SU-DHL-6 (cell line): ENCODE data around the gene CNTFR.

Source experiments
- H2AFZ ChIP-seq: fragments of 200-600 bp; sonication (generic); 2 replicates; pipeline ENCODE4 v1.6.1; 2014; ENCODE audit warnings: low read depth, mild to moderate bottlenecking, moderate library complexity, mixed read lengths, antibody characterized with exemption, low read length; ENCODE audit not compliant: severe bottlenecking
- H3F3A ChIP-seq: fragments of 200-600 bp; shearing (Covaris generic); 2 replicates; pipeline ENCODE4 v1.6.0; 2016; ENCODE audit warnings: antibody characterized with exemption, mild to moderate bottlenecking; ENCODE audit not compliant: insufficient read depth
- H3K27ac ChIP-seq: fragments of 200-600 bp; sonication (generic); 2 replicates; pipeline ENCODE4 v1.5.1; 2016; ENCODE audit warnings: low read depth, mild to moderate bottlenecking, low read length, moderate library complexity, mixed read lengths
- H3K27me3 ChIP-seq: fragments of 200-600 bp; sonication (generic), shearing (Covaris generic); 2 replicates; pipeline ENCODE4 v1.6.0; 2014; ENCODE audit warnings: mild to moderate bottlenecking, low read length
- H3K36me3 ChIP-seq: fragments of 200-600 bp; sonication (generic); 2 replicates; pipeline ENCODE4 v1.6.1; 2014; ENCODE audit warnings: mild to moderate bottlenecking, low read length, mixed read lengths
- H3K4me2 ChIP-seq: fragments of 300-600, 200-600 bp; shearing (Covaris generic), sonication (generic); 2 replicates; pipeline ENCODE4 v1.6.0; 2014; ENCODE audit warnings: low read length, low read depth, mild to moderate bottlenecking; ENCODE audit not compliant: poor library complexity, severe bottlenecking
- H3K4me3 ChIP-seq: fragments of 200-600 bp; sonication (generic); 2 replicates; pipeline ENCODE4 v1.5.1; 2014; ENCODE audit warnings: antibody characterized with exemption, low read length, mild to moderate bottlenecking, mixed read lengths; ENCODE audit not compliant: insufficient read depth, poor library complexity, severe bottlenecking
- H3K79me2 ChIP-seq: fragments of 200-600 bp; sonication (generic); 2 replicates; pipeline ENCODE4 v1.6.1; 2014; ENCODE audit warnings: mild to moderate bottlenecking, low read length, moderate library complexity; ENCODE audit not compliant: insufficient read depth
- H3K9ac ChIP-seq: fragments of 200-600 bp; sonication (generic); 2 replicates; pipeline ENCODE4 v1.7.0; 2014; ENCODE audit warnings: mild to moderate bottlenecking, low read length
- H3K9me2 ChIP-seq: fragments of 200-600 bp; sonication (generic); replicated peaks from 2 replicates; pipeline ENCODE4 v1.6.1; 2014; ENCODE audit warnings: low read length; ENCODE audit not compliant: insufficient read depth
- H3K9me3 ChIP-seq: fragments of 200-600 bp; sonication (generic); 2 replicates; pipeline ENCODE4 v1.6.1; 2014; ENCODE audit warnings: low read length, mixed read lengths; ENCODE audit not compliant: insufficient read depth
- H4K20me1 ChIP-seq: fragments of 200-600 bp; sonication (generic); 2 replicates; pipeline ENCODE4 v1.6.1; 2014; ENCODE audit warnings: low read depth, mild to moderate bottlenecking, antibody characterized with exemption, low read length, moderate library complexity, mixed read lengths
- CTCF ChIP-seq: fragments of 200-600 bp; sonication (generic); IDR thresholded peaks from one replicate; pipeline ENCODE4 v1.5.1; 2017; ENCODE audit warnings: antibody characterized with exemption, mild to moderate bottlenecking, low read length, moderate library complexity; ENCODE audit not compliant: insufficient read depth, poor library complexity, severe bottlenecking
- EZH2phosphoT487 ChIP-seq: fragments of 200-600 bp; sonication (generic), shearing (Covaris generic); conservative IDR thresholded peaks from 2 replicates; pipeline ENCODE4 v1.6.1; 2018; ENCODE audit warnings: mild to moderate bottlenecking, antibody characterized with exemption, low read length, moderate library complexity, mixed read lengths

CNTFR gene

GRCh38 chr9:34502471-34502870 is 87.1 kb downstream of the CNTFR start:
- Histone ChIP-seq H3K9ac (no peak overlapping the region), H3F3A (no peaks in the 10 kb centered on the region), H3K9me3 (no peaks in the 10 kb centered on the region), H3K79me2 (no peaks in the 10 kb centered on the region), H3K4me2 (no peak overlapping the region), H4K20me1 (no peaks in the 10 kb centered on the region), H3K4me3 (no peak overlapping the region), H3K9me2 (no peaks in the 10 kb centered on the region), H3K27ac (no peak overlapping the region), H3K27me3 (no peaks in the 10 kb centered on the region), H2AFZ (no peak overlapping the region), H3K36me3 (no peaks in the 10 kb centered on the region)
- TF ChIP-seq CTCF (no peak), EZH2phosphoT487 (no peak)

- no peaks in the 10 kb centered on the region for H3K36me3 ChIP-seq
- H3F3A ChIP-seq = no peaks in the 10 kb centered on the region
- H3K27ac ChIP-seq = no peak overlapping the region
- no peaks in the 10 kb centered on the region for H3K79me2 ChIP-seq
- H3K9me2 ChIP-seq = no peaks in the 10 kb centered on the region
- no peaks in the 10 kb centered on the region for H3K27me3 ChIP-seq
- H4K20me1 ChIP-seq = no peaks in the 10 kb centered on the region
- no peak overlapping the region for H3K9ac ChIP-seq
- H3K4me2 ChIP-seq = no peak overlapping the region
- H2AFZ ChIP-seq = no peak overlapping the region
- TF ChIP-seq CTCF = no peak
- no peak for TF ChIP-seq EZH2phosphoT487
- no peaks in the 10 kb centered on the region for H3K9me3 ChIP-seq
- H3K4me3 ChIP-seq = no peak overlapping the region
These were observed 87.6 kb downstream of the CNTFR start for GRCh38 chr9:34501889-34502425.
